ENCODE data around the gene ASPN. TPM values are rescaled to one million over a fixed set of nuclear protein-coding genes. Genes with fewer than 3 reads are reported as not detected.

The ASPN gene
- total RNA-seq, 1 experiment from 2014 or later, result 0.26 TPM

DNA sequence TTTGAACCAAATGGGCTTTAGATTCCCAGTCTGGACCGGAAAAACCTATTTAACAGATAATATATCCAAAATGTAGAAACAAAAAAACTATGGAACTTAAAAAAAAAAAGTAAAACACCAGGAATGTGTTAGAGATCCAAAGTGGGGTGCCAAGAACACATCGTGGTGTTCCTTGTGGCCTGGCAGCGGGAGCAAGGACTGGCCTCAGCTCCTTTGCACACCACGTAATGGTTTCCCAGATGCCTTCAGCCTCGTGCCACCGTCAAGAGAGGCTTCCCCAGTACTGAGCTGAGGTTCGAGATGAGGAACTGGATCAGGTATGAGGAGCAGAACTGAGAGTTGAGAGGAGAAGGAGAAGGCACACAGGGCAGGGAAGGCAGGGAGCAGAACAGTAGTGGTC lies 3.5 kb downstream of the ASPN start:
- ChIA-PET POLR2A (ENCODE audit: low non-redundant PET) (no interaction called here), CTCF (no interaction called here)
- BruUV-seq (replicated peaks), result no TSS peak
- no peak overlapping the region for H3K27ac ChIP-seq (ENCODE audit: low read depth, low read length, poor library complexity, severe bottlenecking)
- no peaks in the 10 kb centered on the region for H3K9me3 ChIP-seq (ENCODE audit: low read depth, low read length, poor library complexity, severe bottlenecking)
- TF ChIP-seq, protein P1, sequence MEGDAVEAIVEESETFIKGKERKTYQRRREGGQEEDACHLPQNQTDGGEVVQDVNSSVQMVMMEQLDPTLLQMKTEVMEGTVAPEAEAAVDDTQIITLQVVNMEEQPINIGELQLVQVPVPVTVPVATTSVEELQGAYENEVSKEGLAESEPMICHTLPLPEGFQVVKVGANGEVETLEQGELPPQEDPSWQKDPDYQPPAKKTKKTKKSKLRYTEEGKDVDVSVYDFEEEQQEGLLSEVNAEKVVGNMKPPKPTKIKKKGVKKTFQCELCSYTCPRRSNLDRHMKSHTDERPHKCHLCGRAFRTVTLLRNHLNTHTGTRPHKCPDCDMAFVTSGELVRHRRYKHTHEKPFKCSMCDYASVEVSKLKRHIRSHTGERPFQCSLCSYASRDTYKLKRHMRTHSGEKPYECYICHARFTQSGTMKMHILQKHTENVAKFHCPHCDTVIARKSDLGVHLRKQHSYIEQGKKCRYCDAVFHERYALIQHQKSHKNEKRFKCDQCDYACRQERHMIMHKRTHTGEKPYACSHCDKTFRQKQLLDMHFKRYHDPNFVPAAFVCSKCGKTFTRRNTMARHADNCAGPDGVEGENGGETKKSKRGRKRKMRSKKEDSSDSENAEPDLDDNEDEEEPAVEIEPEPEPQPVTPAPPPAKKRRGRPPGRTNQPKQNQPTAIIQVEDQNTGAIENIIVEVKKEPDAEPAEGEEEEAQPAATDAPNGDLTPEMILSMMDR (conservative IDR thresholded peaks at IDR 0.05; ENCODE audit: low read depth, low read length), result no peak
- TF ChIP-seq EZH2 (IDR thresholded peaks at IDR 0.05; ENCODE audit: borderline replicate concordance, low read depth, low read length, poor library complexity, severe bottlenecking), result no peak
- H3K27me3 ChIP-seq (replicated peaks; ENCODE audit: insufficient read depth, low read depth, low read length, poor library complexity), result no peaks in the 10 kb centered on the region
- DNase-seq (ENCODE audit: low spot score), result no peak
- H3K4me3 ChIP-seq (ENCODE audit: low read depth, low read length, poor library complexity, severe bottlenecking), result no peak overlapping the region
- no peaks in the 10 kb centered on the region for H3K36me3 ChIP-seq (ENCODE audit: insufficient read depth, low read length, poor library complexity, severe bottlenecking)
- intact Hi-C loops (cut with micrococcal nuclease; ENCODE audit: unreplicated experiment), result no loop called here
- H3K4me1 ChIP-seq (ENCODE audit: insufficient read depth, low read length, poor library complexity, severe bottlenecking), result peaks cover 18% of the 10 kb centered on the region

DNA sequence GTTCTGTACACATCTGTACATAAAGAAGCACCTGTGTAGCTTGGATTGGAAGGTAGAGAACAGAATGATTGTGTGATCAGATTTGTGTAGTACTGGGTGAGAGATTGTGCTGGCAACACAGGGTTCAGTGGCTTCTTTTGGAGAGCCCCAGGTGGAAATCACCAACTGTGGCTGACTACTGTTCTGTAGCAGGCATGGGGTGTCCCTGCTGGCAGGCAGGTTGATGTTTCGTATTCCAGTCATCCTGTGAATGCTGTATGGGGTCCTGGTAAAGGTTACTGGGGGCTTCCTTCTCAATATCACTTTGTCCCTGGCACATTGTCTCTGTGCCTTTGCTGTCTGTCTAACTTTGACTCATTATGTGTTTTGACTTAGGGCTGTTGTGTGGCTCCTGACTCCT lies 5.3 kb downstream of the ASPN start:
- H3K27ac ChIP-seq (ENCODE audit: low read depth, low read length, poor library complexity, severe bottlenecking), result no peak overlapping the region
- ChIA-PET POLR2A (ENCODE audit: low non-redundant PET) (no interaction called here), CTCF (no interaction called here)
- no peak overlapping the region for H3K4me3 ChIP-seq (ENCODE audit: low read depth, low read length, poor library complexity, severe bottlenecking)
- no TSS peak for BruUV-seq (replicated peaks)
- H3K9me3 ChIP-seq (ENCODE audit: low read depth, low read length, poor library complexity, severe bottlenecking), result no peaks in the 10 kb centered on the region
- no peak for DNase-seq (ENCODE audit: low spot score)
- peaks cover 9% of the 10 kb centered on the region for H3K4me1 ChIP-seq (ENCODE audit: insufficient read depth, low read length, poor library complexity, severe bottlenecking)
- no peaks in the 10 kb centered on the region for H3K36me3 ChIP-seq (ENCODE audit: insufficient read depth, low read length, poor library complexity, severe bottlenecking)
- no peaks in the 10 kb centered on the region for H3K27me3 ChIP-seq (replicated peaks; ENCODE audit: insufficient read depth, low read depth, low read length, poor library complexity)
- no peak for TF ChIP-seq EZH2 (IDR thresholded peaks at IDR 0.05; ENCODE audit: borderline replicate concordance, low read depth, low read length, poor library complexity, severe bottlenecking)
- TF ChIP-seq, protein P1 (conservative IDR thresholded peaks at IDR 0.05; ENCODE audit: low read depth, low read length), result no peak
- intact Hi-C loops (cut with micrococcal nuclease; ENCODE audit: unreplicated experiment), result no loop called here

DNA sequence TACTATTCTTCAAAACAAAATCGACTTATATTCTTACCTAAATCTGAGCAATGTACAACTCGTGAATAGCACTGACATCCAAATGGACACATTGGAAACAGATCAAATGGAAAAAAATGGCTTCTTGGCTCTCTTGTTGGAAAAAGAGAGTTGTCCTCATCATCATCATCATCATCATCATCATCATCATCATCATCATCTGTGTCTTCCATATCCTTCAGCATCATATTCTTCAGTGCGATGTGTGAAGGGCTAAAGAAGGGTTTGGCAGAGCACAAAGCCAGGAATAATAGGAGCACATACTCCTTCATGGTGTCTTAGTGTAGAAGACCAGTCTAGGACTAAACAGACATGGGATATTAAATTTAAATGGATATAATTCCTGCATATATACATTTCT lies 7.7 kb downstream of the ASPN start:
- CTCF ChIA-PET, result no interaction called here
- BruUV-seq (replicated peaks), result no TSS peak

More for the DNA sequence above, 7.7 kb downstream of the ASPN start:
- Histone ChIP-seq H3K36me3 (ENCODE audit: insufficient read depth, low read length, poor library complexity, severe bottlenecking) (no peaks in the 10 kb centered on the region), H3K9me3 (ENCODE audit: low read depth, low read length, poor library complexity, severe bottlenecking) (no peaks in the 10 kb centered on the region), H3K4me1 (ENCODE audit: insufficient read depth, low read length, poor library complexity, severe bottlenecking) (no peaks in the 10 kb centered on the region), H3K27ac (ENCODE audit: low read depth, low read length, poor library complexity, severe bottlenecking) (no peak overlapping the region), H3K4me3 (ENCODE audit: low read depth, low read length, poor library complexity, severe bottlenecking) (no peak overlapping the region), H3K27me3 (replicated peaks; ENCODE audit: insufficient read depth, low read depth, low read length, poor library complexity) (no peaks in the 10 kb centered on the region)
- DNase-seq (ENCODE audit: low spot score), result no peak
- TF ChIP-seq, protein P1 (conservative IDR thresholded peaks at IDR 0.05; ENCODE audit: low read depth, low read length), result no peak
- no peak for TF ChIP-seq EZH2 (IDR thresholded peaks at IDR 0.05; ENCODE audit: borderline replicate concordance, low read depth, low read length, poor library complexity, severe bottlenecking)
- POLR2A ChIA-PET (ENCODE audit: low non-redundant PET), result no interaction called here
- intact Hi-C loops (cut with micrococcal nuclease; ENCODE audit: unreplicated experiment), result no loop called here

All from A673 (cell line).